ENCODE measurements around the gene BPIFB2.
"Not testable (repeated sequence)": the region's sequence is repeated elsewhere in the genome, so short reads cannot be mapped to it uniquely, and the experiment has no call there.

BPIFB2 gene

GRCh38 chr20:33007376-33008335 is at the start of gene BPIFB2:
Gene BPIFB2, plus strand, starts transcription at chr20:33007704. Its CDS starts 871 bp downstream, at chr20:33008575.
- DNase-seq (ENCODE audit: low read depth), result no peak

DNA sequence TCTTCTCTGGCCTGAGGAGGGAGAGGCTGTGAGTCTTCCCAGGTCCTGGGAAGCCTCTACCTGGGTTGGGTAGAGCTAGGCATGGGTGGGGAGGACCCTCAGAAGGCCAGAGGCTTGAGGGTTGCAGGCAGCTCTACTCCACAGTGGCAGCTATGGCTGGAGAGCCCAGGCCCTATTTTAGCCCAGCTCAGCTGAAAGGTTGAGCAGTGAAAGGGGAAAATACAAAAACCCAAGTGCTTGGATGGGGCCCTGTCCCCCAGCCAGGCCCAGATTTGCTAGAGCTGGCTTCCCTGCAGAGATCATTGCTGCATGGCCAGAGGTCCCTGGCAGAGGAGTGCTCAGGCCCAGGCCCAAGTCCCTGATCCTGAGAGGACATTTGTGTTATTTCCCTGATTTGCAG is 48.9 kb upstream of the BPIFB2 start:
- DNase-seq (ENCODE audit: low read depth), result no peak

- no peak for DNase-seq (ENCODE audit: low read depth)
Measured at GRCh38 chr20:32959351-32960221, 47.9 kb upstream of the BPIFB2 start.

DNA sequence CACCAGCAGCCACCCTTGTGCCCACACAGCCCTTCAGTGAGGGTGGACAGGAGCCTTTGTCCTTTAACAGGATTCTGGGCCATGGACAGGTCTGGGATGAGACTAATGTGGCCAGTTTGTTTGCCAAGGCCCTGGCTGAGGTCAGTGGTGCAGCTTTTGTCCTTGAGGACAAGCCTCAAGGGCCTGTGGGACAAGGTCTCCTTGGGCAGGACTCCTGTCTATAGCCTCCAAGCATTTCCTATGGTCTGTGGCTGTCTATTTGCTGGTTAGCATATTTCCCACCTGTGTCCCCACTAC is 47.3 kb upstream of the BPIFB2 start:
- DNase-seq (ENCODE audit: low read depth), result no peak

DNA sequence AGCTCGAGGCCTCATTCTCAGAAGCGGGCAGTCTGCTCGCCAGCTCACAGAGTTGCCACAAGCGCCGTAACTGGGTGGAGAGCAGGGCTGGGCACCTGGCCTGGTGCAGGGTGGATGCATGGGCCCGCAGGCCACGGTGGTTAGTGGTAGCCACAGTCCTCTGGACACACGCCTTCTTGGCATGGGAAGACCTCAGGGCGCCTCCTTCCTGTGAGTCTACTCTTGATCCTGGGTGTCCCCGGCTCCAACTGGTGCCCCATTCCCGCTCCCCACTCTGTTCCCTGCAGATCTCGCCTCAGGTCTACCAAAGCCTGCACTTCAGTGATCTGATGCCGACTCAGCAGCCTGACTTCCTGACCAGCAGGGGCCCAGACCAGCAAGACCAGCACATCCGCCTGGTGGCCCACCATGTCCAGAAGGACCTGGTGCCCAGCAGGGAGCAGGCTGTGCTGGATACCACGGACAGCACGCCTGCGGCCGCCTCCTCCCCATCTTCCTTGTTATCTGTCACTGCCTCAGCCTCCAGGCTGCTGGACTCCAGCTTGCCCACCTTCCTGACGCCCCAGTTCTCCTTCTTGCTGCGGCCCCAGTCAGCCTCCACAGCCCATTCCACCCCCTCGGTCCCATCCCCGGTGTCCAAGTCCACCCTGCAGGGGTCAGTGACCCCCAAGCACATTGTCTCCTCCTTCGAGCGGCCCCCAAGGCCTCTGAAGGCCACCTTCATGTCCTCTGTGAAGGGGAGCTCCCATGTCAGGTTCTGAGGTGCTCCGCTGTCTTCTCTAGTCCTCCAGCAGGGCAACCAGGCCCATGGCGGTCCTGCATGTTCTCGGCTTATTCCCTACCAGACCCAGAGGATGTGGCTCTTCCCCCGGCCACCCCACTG is 46.4 kb upstream of the BPIFB2 start:
- no peak for DNase-seq (ENCODE audit: low read depth)

DNA sequence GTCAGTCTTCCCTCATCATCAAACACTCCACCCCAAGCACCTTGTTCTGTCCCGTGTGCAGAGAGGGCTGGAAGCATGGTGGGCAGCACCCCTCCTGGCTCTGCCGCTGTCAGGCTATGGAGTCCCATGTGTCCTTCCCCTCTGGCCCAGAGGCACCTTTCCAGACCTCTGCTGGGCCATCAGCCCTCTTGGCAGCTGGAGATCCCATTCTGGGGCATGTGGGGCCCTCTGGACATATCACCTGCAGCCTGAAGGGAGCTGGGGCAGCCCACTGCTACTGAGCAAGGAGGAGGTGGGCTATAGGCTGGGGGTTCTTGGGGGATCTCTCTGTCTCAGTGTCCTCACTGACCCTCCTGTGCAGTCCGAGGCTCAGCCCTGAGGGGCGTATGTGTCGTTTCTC is 45.5 kb upstream of the BPIFB2 start:
- DNase-seq (ENCODE audit: low read depth), result no peak

DNA sequence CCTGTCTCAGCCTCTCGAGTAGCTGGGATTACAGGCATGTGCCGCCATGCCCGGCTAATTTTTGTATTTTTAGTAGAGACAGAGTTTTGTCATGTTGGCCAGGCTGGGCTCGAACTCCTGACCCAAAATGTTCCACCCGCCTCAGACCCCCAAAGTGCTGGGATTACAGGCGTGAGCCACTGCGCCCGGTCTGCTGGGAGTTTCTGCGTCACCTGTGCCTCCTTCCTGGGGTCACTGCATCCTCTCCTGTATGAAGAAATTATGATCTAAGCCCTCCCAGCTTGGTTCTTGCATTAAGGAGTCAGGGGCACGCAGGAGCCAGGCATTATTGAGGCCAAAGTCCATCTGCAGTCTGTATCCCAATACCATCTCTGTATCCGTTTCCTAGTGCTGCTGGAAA is 44.9 kb upstream of the BPIFB2 start:
- not testable (repeated sequence) for DNase-seq (ENCODE audit: low read depth)

DNA sequence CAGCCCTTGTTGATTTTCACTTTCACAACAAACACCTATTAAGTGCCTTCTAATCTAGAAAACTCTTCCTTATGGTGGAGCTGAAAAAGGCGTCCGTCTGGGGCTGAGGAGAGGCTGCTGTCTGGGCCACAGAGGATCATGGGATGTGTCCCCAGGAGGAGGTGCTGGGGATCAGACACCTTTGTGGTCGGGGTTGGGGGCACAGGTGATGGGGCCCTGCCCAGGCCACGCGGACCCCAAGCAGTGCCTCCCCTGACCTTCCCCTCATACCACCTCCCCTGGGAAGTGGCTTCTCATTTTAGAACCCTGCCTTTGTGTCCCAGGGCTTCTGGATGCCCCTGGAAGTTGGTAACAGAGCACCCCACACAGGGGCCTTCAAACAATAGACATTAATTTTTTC is 44.3 kb upstream of the BPIFB2 start:
- no peak for DNase-seq (ENCODE audit: low read depth)

DNA sequence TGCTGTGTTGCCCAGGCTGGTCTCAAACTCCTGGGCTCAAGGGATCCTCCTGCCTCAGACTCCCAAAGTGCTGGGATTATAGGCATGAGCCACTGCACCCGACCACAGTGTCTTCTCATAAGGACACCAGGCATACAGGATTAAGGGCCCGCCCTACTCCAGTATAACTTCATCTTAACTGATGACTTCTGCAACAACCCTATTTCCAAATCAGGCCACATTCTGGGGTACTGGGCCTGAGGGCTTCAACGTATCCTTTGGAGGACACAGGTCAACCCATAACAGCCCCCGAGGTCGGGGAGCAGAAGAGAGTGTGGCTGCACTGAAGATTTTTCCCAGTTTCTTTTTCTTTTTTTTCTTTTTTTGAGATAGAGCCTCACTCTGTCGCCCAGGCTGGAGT is 42.9 kb upstream of the BPIFB2 start:
- DNase-seq (ENCODE audit: low read depth), result no peak

- no peak for DNase-seq (ENCODE audit: low read depth)
Measured at GRCh38 chr20:32965115-32965514, 42.4 kb upstream of the BPIFB2 start.

- no peak for DNase-seq (ENCODE audit: low read depth)
Measured at GRCh38 chr20:32965581-32966373, 41.7 kb upstream of the BPIFB2 start.

GRCh38 chr20:32966382-32966781 is 41.1 kb upstream of the BPIFB2 start:
- DNase-seq (ENCODE audit: low read depth), result no peak

DNA sequence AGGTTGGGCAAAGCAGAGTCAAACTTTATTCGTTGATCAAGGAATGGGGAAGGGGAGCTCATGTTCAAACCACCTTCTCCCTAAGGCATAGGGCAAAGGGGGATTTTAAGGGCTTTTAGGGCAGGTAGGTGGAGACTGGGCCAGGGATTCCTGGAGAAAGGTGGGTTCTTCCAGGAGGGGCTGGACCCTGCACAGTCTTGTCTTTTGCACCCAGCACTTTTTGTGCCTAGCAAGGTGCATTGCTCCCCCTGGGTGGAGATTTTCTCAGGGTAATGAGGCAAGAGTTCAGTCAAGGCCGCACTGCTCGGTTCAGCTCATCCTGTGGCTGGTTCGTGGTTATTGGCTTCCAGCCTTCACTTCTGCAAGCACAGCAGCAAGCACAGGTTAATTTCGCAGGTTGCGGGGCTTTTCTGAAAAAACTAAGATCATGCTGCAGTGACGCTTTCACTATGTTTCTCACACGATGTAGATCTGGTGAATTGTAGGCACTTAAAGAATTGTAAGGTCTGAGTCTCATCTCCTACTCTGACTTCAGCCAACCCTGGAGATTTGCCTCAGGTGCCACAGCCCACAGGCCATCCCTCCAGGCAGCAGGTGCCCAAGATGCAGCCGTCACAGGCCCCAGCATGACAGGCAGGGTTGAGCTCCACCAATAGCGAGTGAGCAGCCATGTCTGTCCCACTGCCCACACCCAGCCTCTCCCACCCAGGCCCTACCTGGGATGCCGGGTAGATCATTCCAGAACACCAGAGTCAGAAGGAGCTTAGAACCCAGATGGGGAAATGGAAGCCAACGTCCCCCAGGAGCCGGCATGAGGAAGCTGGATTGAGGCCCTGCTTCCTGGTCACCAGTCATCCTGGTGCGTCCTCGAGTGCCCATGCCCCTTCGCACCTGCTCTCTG is 40.4 kb upstream of the BPIFB2 start:
- no peak for DNase-seq (ENCODE audit: low read depth)

GRCh38 chr20:32967961-32968457 is 39.5 kb upstream of the BPIFB2 start:
- no peak for DNase-seq (ENCODE audit: low read depth)

GRCh38 chr20:32968478-32969241 is 38.8 kb upstream of the BPIFB2 start:
- DNase-seq (ENCODE audit: low read depth), result no peak

- DNase-seq (ENCODE audit: low read depth), result no peak
Measured at GRCh38 chr20:32969356-32970114, 38.0 kb upstream of the BPIFB2 start.

DNA sequence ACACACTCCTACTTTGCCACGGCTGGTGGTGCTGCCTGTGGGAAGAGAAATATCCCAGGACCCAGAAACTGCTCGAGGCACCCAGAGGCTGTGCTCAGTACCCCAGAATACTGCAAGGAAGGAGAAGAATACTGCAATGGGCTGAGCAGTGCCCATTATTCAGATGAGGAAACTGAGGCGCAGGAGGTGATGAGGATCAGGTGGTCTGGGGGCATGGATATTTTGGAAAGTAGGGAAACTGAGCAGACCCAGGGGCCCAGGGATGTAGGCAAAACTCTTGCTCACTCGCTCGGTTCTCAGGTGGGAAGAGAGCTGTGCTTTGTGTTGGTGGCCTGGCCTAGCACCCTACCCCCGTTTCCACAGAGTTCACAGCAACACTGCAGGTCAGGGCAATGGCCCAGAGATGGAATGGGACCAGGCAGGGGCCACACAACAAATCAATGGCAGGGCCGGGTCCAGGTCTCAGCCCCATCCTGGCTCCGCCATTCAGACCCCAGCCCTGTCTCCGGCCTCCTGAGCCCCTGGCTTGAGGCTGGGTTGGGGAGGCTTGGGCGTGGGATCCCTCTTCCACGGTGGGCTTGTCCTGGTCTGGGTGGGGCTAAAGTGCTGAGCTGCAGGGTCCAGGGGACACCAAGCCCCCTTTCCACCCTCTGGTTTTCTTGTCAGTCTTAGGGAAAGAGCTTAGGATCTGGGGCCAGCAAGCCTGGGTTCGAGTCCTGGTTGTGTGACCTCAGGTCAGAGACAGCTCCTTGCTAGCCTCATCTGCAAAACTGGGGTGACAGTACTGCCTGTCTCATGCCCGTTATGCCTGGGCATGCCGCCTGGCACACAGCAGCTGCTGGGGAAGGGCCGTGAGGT is 37.2 kb upstream of the BPIFB2 start:
- DNase-seq (ENCODE audit: low read depth), result no peak

GRCh38 chr20:32970973-32971300 is 36.6 kb upstream of the BPIFB2 start:
- no peak for DNase-seq (ENCODE audit: low read depth)

Measured in GM04503 (cell line).